SK-N-MC (cell line): ENCODE measurements around the gene ANKRD39.

Source experiments
- EZH2 ChIP-seq: fragments of 200-600 bp; sonication (generic); IDR thresholded peaks from one replicate; pipeline ENCODE4 v1.6.1; 2017; ENCODE audit warnings: antibody characterized with exemption
- POLR2AphosphoS5 ChIP-seq: IDR thresholded peaks from 2 replicates; pipeline ENCODE4 v1.6.1; 2012; ENCODE audit warnings: mild to moderate bottlenecking, low read depth, low read length, borderline replicate concordance

GRCh38 chr2:96817882-96818281, 39.9 kb downstream of the ANKRD39 start:
- TF ChIP-seq POLR2AphosphoS5 (no peak), EZH2 (no peak)
